Karpas-422 (cell line): ENCODE data around the gene RASA4B. TPM values are rescaled to one million over a fixed set of nuclear protein-coding genes. Genes with fewer than 3 reads are reported as not detected.

Experiments
- DNase-seq: peaks from one replicate; pipeline ENCODE4 v3.0.0-alpha.2; 2015
- H2AFZ ChIP-seq: fragments of 200-600 bp; sonication (generic); 2 replicates; pipeline ENCODE4 v1.6.1; 2014; ENCODE audit warnings: antibody characterized with exemption, low read length, mixed read lengths
- H3K27ac ChIP-seq: fragments of 200-600 bp; sonication (generic); 2 replicates; pipeline ENCODE4 v1.5.1; 2014; ENCODE audit warnings: mild to moderate bottlenecking, low read length, moderate library complexity
- H3K27me3 ChIP-seq: fragments of 200-600 bp; sonication (generic); 2 replicates; pipeline ENCODE4 v1.6.1; 2014; ENCODE audit warnings: low read length, mixed read lengths
- H3K36me3 ChIP-seq: fragments of 200-600 bp; sonication (generic); 2 replicates; pipeline ENCODE4 v1.6.1; 2014; ENCODE audit warnings: low read length, mixed read lengths; ENCODE audit not compliant: insufficient read depth
- H3K4me1 ChIP-seq: fragments of 200-600 bp; sonication (generic); 2 replicates; pipeline ENCODE4 v1.6.1; 2014; ENCODE audit warnings: mild to moderate bottlenecking, low read length, mixed read lengths
- H3K4me2 ChIP-seq: fragments of 200-600 bp; sonication (generic); 2 replicates; pipeline ENCODE4 v1.6.1; 2014; ENCODE audit warnings: low read length, low read depth, mild to moderate bottlenecking; ENCODE audit not compliant: poor library complexity, severe bottlenecking
- H3K4me3 ChIP-seq: fragments of 200-600 bp; sonication (generic); 2 replicates; pipeline ENCODE4 v1.5.1; 2014; ENCODE audit warnings: mild to moderate bottlenecking, antibody characterized with exemption, low read length, mixed read lengths
- H3K79me2 ChIP-seq: fragments of 200-600 bp; sonication (generic); 2 replicates; pipeline ENCODE4 v1.6.1; 2014; ENCODE audit warnings: mild to moderate bottlenecking, low read length, mixed read lengths
- H3K9ac ChIP-seq: fragments of 200-600 bp; sonication (generic); 2 replicates; pipeline ENCODE4 v1.6.0; 2014; ENCODE audit warnings: low read length
- H3K9me2 ChIP-seq: fragments of 200-600 bp; sonication (generic), shearing (Covaris generic); replicated peaks from 2 replicates; pipeline ENCODE4 v1.6.0; 2014; ENCODE audit warnings: mild to moderate bottlenecking, low read length, moderate library complexity; ENCODE audit not compliant: insufficient read depth
- H3K9me3 ChIP-seq: fragments of 300-700, 200-600 bp; sonication (generic); 2 replicates; pipeline ENCODE4 v1.6.1; 2014; ENCODE audit warnings: low read length, mixed read lengths
- H4K20me1 ChIP-seq: fragments of 200-600 bp; sonication (generic); 2 replicates; pipeline ENCODE4 v1.6.1; 2014; ENCODE audit warnings: mild to moderate bottlenecking, antibody characterized with exemption, low read length, low read depth; ENCODE audit not compliant: insufficient read depth
- total RNA-seq: library from RNA; depleted of rRNA; stranded (reverse); fragments of >200 nt; shearing (Covaris generic); gene quantifications from 2 replicates; pipeline ENCODE4 v1.2.3, GENCODE V29; 2014; ENCODE audit warnings: low replicate concordance

The RASA4B gene
- total RNA-seq, 1 experiment from 2014 or later: 2.4 TPM

- Histone ChIP-seq H3K36me3 (0 out of 2 replicates have a peak, but pooled peaks cover 3% of the 10 kb centered on the region), H3K4me2 (no peak overlapping the region), H3K9me2 (no peaks in the 10 kb centered on the region), H3K79me2 (peaks cover 4% of the 10 kb centered on the region), H3K9ac (no peak overlapping the region), H3K9me3 (no peaks in the 10 kb centered on the region), H3K27ac (no peak overlapping the region), H2AFZ (no peak overlapping the region), H3K4me3 (no peak overlapping the region), H4K20me1 (no peaks in the 10 kb centered on the region; the same call in 1 of the 2 replicates), H3K27me3 (no peaks in the 10 kb centered on the region), H3K4me1 (peaks cover 5% of the 10 kb centered on the region)
- DNase-seq: no peak
These were observed 44.1 kb downstream of the RASA4B start for GRCh38 chr7:102473271-102473991.

DNA sequence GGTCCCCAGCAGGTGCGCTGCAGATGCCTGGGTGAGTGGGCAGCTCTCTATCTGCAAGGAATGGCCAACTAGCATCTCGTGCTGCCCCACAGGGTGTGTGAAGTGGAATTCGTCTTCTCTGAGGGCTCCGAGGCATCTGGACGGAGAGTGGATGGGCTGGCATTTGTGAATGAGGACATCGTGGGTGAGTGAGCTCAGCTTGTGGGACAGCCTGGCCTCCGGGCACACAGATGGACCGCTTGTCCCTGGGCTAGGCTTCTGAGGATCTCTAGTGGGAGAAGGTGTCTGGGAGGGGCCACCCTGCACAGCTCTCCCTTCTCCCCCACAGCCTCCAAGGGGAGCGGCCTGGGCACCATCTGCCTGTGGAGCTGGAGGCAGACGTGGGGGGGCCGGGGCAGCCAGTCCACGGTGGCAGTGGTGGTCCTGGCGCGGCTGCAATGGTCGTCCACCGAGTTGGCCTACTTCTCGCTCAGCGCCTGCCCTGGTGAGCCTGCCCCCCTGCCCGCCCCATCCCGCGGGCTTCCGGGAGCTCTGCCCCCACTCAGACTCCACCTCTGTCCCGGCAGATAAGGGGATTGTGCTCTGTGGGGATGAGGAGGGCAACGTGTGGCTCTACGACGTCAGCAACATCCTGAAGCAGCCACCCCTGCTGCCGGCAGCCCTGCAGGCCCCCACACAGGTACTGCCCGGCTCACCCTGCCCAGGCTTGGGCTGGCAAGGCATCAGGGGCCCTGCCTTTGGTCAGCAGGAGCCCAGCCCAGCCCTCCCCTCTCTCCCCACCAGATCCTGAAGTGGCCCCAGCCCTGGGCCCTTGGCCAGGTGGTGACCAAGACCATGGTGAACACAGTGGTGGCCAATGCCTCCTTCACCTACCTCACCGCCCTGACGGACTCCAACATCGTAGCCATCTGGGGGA, 45.2 kb downstream of the RASA4B start:
- DNase-seq: no peak
- Histone ChIP-seq H3K4me1 (peaks cover 5% of the 10 kb centered on the region), H3K4me2 (no peak overlapping the region), H3K9ac (no peak overlapping the region), H3K27ac (no peak overlapping the region), H3K4me3 (no peak overlapping the region), H3K79me2 (peaks cover under 1% of the 10 kb centered on the region), H3K27me3 (no peaks in the 10 kb centered on the region), H2AFZ (no peak overlapping the region), H3K9me3 (no peaks in the 10 kb centered on the region), H4K20me1 (no peaks in the 10 kb centered on the region; the same call in 1 of the 2 replicates), H3K36me3 (0 out of 2 replicates have a peak, but pooled peaks cover 3% of the 10 kb centered on the region), H3K9me2 (no peaks in the 10 kb centered on the region)

- H3K4me3 ChIP-seq: no peak overlapping the region
- no peaks in the 10 kb centered on the region for H3K9me3 ChIP-seq
- no peaks in the 10 kb centered on the region for H3K9me2 ChIP-seq
- 0 out of 2 replicates have a peak, but pooled peaks cover 3% of the 10 kb centered on the region for H3K36me3 ChIP-seq
- H3K27me3 ChIP-seq: no peaks in the 10 kb centered on the region
- H3K4me2 ChIP-seq: no peak overlapping the region
- DNase-seq: no peak
- no peak overlapping the region for H3K27ac ChIP-seq
- H3K9ac ChIP-seq: no peak overlapping the region
- H4K20me1 ChIP-seq: no peaks in the 10 kb centered on the region; the same call in 1 of the 2 replicates
- H2AFZ ChIP-seq: no peak overlapping the region
- H3K4me1 ChIP-seq: peaks cover 7% of the 10 kb centered on the region
- no peaks in the 10 kb centered on the region for H3K79me2 ChIP-seq
These were observed 45.8 kb downstream of the RASA4B start for GRCh38 chr7:102471791-102472125.

DNA sequence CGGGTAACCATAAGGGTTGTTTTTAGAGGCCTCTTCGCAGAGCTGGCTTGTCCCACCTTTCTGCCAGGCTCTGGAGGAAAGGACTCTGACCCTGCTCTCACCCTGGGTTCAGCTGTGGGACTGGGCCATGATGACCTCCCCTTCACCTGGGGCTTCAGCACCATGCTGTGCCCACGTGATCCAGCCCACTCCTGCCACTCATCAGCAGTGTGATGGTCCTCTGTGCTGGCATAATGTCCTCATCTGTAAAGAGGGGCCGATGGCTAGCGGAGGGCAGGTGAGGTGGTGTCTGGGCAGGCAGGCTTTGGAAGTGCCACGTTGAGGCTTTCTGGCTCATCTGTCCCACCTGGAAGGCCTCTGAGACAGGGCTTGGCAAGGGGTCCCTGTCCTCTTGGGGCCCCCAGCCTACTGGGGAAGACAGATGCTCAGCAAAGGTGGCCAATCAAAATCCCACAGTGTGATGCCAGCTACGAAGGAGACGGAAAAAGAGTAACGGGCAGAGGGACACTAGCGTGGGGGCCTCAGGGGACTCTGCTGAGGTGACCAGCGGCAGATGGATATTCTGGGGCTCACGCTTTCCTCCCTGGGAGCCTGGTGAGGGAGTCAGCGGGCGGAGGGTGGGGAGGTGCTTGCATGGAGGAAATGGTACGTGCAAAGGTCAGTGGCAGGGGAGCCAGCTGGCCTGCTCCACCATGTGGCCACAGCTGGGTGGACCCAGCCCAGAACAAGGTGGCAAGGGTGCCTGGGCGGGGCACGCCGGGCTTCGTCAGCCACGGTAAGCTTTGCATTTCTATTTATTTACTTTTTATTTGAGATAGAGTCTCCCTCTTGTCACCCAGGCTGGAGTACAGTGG, 47.4 kb downstream of the RASA4B start:
- Histone ChIP-seq H3K4me3 (no peak overlapping the region), H3K9me2 (no peaks in the 10 kb centered on the region), H3K4me2 (no peak overlapping the region), H4K20me1 (peaks cover 3% of the 10 kb centered on the region), H3K36me3 (0 out of 2 replicates have a peak, but pooled peaks cover 3% of the 10 kb centered on the region), H3K9me3 (no peaks in the 10 kb centered on the region), H2AFZ (no peak overlapping the region), H3K79me2 (no peaks in the 10 kb centered on the region), H3K27ac (no peak overlapping the region), H3K9ac (no peak overlapping the region), H3K27me3 (no peaks in the 10 kb centered on the region), H3K4me1 (peaks cover 22% of the 10 kb centered on the region)
- DNase-seq: no peak

GRCh38 chr7:102469351-102469971, 48.1 kb downstream of the RASA4B start:
- Histone ChIP-seq H3K9ac (no peak overlapping the region), H3K79me2 (peaks cover 2% of the 10 kb centered on the region), H4K20me1 (peaks cover 3% of the 10 kb centered on the region), H3K4me1 (peaks cover 22% of the 10 kb centered on the region), H3K9me2 (no peaks in the 10 kb centered on the region), H2AFZ (no peak overlapping the region), H3K27ac (no peak overlapping the region), H3K4me3 (no peak overlapping the region), H3K27me3 (no peaks in the 10 kb centered on the region), H3K36me3 (0 out of 2 replicates have a peak, but pooled peaks cover 3% of the 10 kb centered on the region), H3K9me3 (no peaks in the 10 kb centered on the region), H3K4me2 (no peak overlapping the region)
- DNase-seq: no peak

DNA sequence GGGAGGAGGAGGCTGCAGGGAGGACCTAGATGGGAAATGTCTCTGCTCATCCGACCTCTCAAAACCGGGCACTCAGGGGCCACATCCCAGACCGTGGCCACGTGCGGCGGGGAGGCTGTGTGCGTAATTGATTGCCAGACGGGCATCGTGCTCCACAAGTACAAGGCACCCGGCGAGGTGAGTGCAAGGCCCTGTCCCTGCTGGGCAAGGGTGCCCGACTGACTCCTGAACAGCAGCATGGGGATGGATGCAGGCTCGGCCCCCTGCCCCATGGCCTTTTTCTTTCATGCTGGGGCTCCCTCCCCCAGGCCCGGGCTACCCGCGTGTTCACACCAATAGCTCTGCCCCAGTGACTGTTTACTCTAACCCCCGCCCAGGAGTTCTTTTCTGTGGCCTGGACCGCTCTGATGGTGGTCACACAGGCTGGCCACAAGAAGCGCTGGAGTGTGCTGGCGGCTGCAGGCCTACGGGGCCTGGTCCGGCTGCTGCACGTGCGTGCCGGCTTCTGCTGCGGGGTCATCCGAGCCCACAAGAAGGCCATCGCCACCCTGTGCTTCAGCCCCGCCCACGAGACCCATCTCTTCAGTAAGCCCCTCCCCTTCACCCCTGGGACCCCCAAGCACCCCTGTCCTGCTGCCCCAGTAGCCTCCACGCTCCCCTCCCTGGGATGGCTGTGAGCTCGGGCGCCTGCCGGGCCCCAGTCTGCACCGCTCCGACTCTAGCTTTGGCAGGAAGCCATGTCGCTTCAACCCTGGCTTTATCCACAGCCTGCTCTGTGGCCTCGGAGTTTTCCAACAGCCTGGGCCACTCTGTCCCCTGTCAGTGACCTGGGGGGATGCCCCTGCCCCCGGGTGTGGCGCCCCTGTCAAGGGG, 48.9 kb downstream of the RASA4B start:
- peaks cover 26% of the 10 kb centered on the region for H3K4me1 ChIP-seq
- no peak overlapping the region for H3K4me2 ChIP-seq
- H3K4me3 ChIP-seq: no peak overlapping the region
- H3K9ac ChIP-seq: no peak overlapping the region
- no peak for DNase-seq
- H3K27ac ChIP-seq: no peak overlapping the region
- no peaks in the 10 kb centered on the region for H3K9me2 ChIP-seq
- H3K36me3 ChIP-seq: 0 out of 2 replicates have a peak, but pooled peaks cover 3% of the 10 kb centered on the region
- H3K27me3 ChIP-seq: no peaks in the 10 kb centered on the region
- peaks cover 3% of the 10 kb centered on the region for H4K20me1 ChIP-seq
- H3K9me3 ChIP-seq: no peaks in the 10 kb centered on the region
- H2AFZ ChIP-seq: no peak overlapping the region
- H3K79me2 ChIP-seq: peaks cover 9% of the 10 kb centered on the region
